HEK293 (cell line): Measurements from ENCODE around the gene C5AR2.

Experiments
- CTCF ChIA-PET: fragments of 350-600 bp; formaldehyde crosslinking; extraction: SDS; loops from one replicate; lab custom pipeline; 2021; ENCODE audit warnings: antibody characterized with exemption; lab: Yijun Ruan, JAX
- POLR2A ChIA-PET: fragments of 300-600 bp; formaldehyde crosslinking; extraction: SDS; loops from one replicate; lab custom pipeline; 2020; ENCODE audit warnings: antibody characterized with exemption, inconsistent platforms; lab: Yijun Ruan, JAX
- H3K27ac ChIP-seq: fragments of 200-500 bp; sonication (Bioruptor generic); 2 replicates; pipeline ENCODE4 v1.5.1; 2014; ENCODE audit warnings: low read depth, low read length, control low read depth, inconsistent platforms; ENCODE audit errors: extremely low read depth
- H3K36me3 ChIP-seq, 2 experiments: fragments of 200-500 bp in 1 of 2; sonication (Bioruptor generic) in 1 of 2; 1 replicate in 1 of 2; 2 replicates in 1 of 2; pipeline ENCODE4 v1.5.1; 2014 to 2017; ENCODE audit warnings: inconsistent platforms in 2 of 2, low read length in 2 of 2; ENCODE audit not compliant: control insufficient read depth in 2 of 2, insufficient read depth in 1 of 2
- H3K4me1 ChIP-seq: fragments of 200-500 bp; sonication (Bioruptor generic); 2 replicates; pipeline ENCODE4 v1.5.1; 2014; ENCODE audit warnings: mild to moderate bottlenecking, low read length, inconsistent platforms; ENCODE audit not compliant: control insufficient read depth, insufficient read depth
- H3K4me3 ChIP-seq: 2 replicates; pipeline ENCODE4 v1.5.1; 2011; ENCODE audit warnings: low read depth, mild to moderate bottlenecking, control low read depth, low read length, moderate library complexity
- H3K9me3 ChIP-seq: fragments of 200-500 bp; sonication (Bioruptor generic); 2 replicates; pipeline ENCODE4 v1.5.1; 2014; ENCODE audit warnings: low read depth, low read length, inconsistent platforms; ENCODE audit not compliant: control insufficient read depth, insufficient read depth
- KLF1 ChIP-seq: fragments of 450-650 bp; formaldehyde crosslinking; IDR thresholded peaks from 2 replicates; pipeline ENCODE4 v1.5.1; 2016; ENCODE audit warnings: missing biosample characterization, missing genetic modification characterization
- KLF17 ChIP-seq: fragments of 450-650 bp; formaldehyde crosslinking; IDR thresholded peaks from 2 replicates; pipeline ENCODE4 v1.5.1; 2016; ENCODE audit warnings: missing biosample characterization, missing genetic modification characterization
- KLF8 ChIP-seq: fragments of 450-650 bp; formaldehyde crosslinking; IDR thresholded peaks from 2 replicates; pipeline ENCODE4 v1.5.1; 2016; ENCODE audit warnings: missing biosample characterization, missing genetic modification characterization
- MYNN ChIP-seq: fragments of 450-650 bp; formaldehyde crosslinking; IDR thresholded peaks from 2 replicates; pipeline ENCODE4 v1.5.1; 2016; ENCODE audit warnings: missing biosample characterization, missing genetic modification characterization, borderline replicate concordance
- SP7 ChIP-seq: fragments of 450-650 bp; formaldehyde crosslinking; IDR thresholded peaks from 2 replicates; pipeline ENCODE4 v1.5.1; 2016; ENCODE audit warnings: missing biosample characterization, missing genetic modification characterization
- ZBTB17 ChIP-seq: fragments of 450-650 bp; formaldehyde crosslinking; IDR thresholded peaks from 2 replicates; pipeline ENCODE4 v1.5.1; 2016; ENCODE audit warnings: missing biosample characterization, missing genetic modification characterization
- ZNF121 ChIP-seq: fragments of 450-650 bp; formaldehyde crosslinking; IDR thresholded peaks from 2 replicates; pipeline ENCODE4 v1.5.1; 2016; ENCODE audit warnings: missing biosample characterization, missing genetic modification characterization
- ZNF146 ChIP-seq: fragments of 450-650 bp; formaldehyde crosslinking; IDR thresholded peaks from 2 replicates; pipeline ENCODE4 v1.5.1; 2016; ENCODE audit warnings: missing biosample characterization, missing genetic modification characterization
- ZNF19 ChIP-seq: fragments of 450-650 bp; formaldehyde crosslinking; IDR thresholded peaks from 2 replicates; pipeline ENCODE4; 2016; ENCODE audit warnings: missing biosample characterization, missing genetic modification characterization, low read depth
- ZNF223 ChIP-seq: fragments of 450-650 bp; formaldehyde crosslinking; IDR thresholded peaks from 2 replicates; pipeline ENCODE4 v1.5.1; 2016; ENCODE audit warnings: missing biosample characterization, missing genetic modification characterization
- ZNF366 ChIP-seq: fragments of 450-650 bp; formaldehyde crosslinking; conservative IDR thresholded peaks from 2 replicates; pipeline ENCODE4 v1.5.1; 2016; ENCODE audit warnings: missing biosample characterization, missing genetic modification characterization
- ZNF530 ChIP-seq: fragments of 450-650 bp; formaldehyde crosslinking; IDR thresholded peaks from 2 replicates; pipeline ENCODE4 v1.5.1; 2016; ENCODE audit warnings: low read depth, missing biosample characterization, missing genetic modification characterization
- ZNF610 ChIP-seq: fragments of 450-650 bp; formaldehyde crosslinking; IDR thresholded peaks from 2 replicates; pipeline ENCODE4 v1.5.1; 2016; ENCODE audit warnings: missing biosample characterization, missing genetic modification characterization, borderline replicate concordance
- ZNF658 ChIP-seq: fragments of 450-650 bp; formaldehyde crosslinking; IDR thresholded peaks from 2 replicates; pipeline ENCODE4; 2016; ENCODE audit warnings: missing biosample characterization, missing genetic modification characterization
- ZNF747 ChIP-seq: fragments of 450-650 bp; formaldehyde crosslinking; IDR thresholded peaks from 2 replicates; pipeline ENCODE4 v1.5.1; 2016; ENCODE audit warnings: missing biosample characterization, missing genetic modification characterization
- TF ChIP-seq, protein P1 (sequence below): fragments of 450-650 bp; formaldehyde crosslinking; IDR thresholded peaks from 2 replicates; pipeline ENCODE4 v1.5.1; 2016; ENCODE audit warnings: missing biosample characterization, missing genetic modification characterization
- TF ChIP-seq, protein P2 (sequence below): fragments of 450-650 bp; formaldehyde crosslinking; IDR thresholded peaks from 2 replicates; pipeline ENCODE4 v1.5.1; 2016; ENCODE audit warnings: missing biosample characterization, missing genetic modification characterization
- TF ChIP-seq, protein P3 (sequence below): fragments of 450-650 bp; formaldehyde crosslinking; IDR thresholded peaks from 2 replicates; pipeline ENCODE4 v1.5.1; 2016; ENCODE audit warnings: missing biosample characterization, missing genetic modification characterization, low read depth

C5AR2 gene

GRCh38 chr19:47390533-47391488 is 58.8 kb downstream of the C5AR2 start:
- Histone ChIP-seq H3K36me3 (no peaks in the 10 kb centered on the region; a peak in 1 of 3 replicates), H3K4me1 (no peaks in the 10 kb centered on the region), H3K4me3 (no peak overlapping the region), H3K27ac (no peak overlapping the region), H3K9me3 (no peaks in the 10 kb centered on the region)
- CTCF ChIA-PET: interaction anchor here (0.5 to 4.2 kb wide), 45 partner anchors 8 to 459 kb away, joined by 3 to 48 read pairs (median 5); partner anchors contain the start of genes C5AR2, DHX34, INAFM1 and MEIS3
- POLR2A ChIA-PET: interaction anchor here (1.2 kb wide), 2 partner anchors 38 to 42 kb away, joined by 4 to 6 read pairs; partner anchors contain the start of gene DHX34
- TF ChIP-seq ZNF223 (tag by site-specific recombination): no peak
- peak; percentile 97 for TF ChIP-seq ZNF121 (tag by site-specific recombination)
- TF ChIP-seq ZNF19 (tag by site-specific recombination): no peak
- no peak for TF ChIP-seq ZNF530 (tag by site-specific recombination)
- TF ChIP-seq MYNN (tag by site-specific recombination): no peak
- TF ChIP-seq KLF8 (tag by site-specific recombination): no peak
- TF ChIP-seq SP7: 0 out of 2 replicates have a peak, but pooled peaks have one; percentile 6
- TF ChIP-seq ZNF747: no peak
- TF ChIP-seq, protein P1, sequence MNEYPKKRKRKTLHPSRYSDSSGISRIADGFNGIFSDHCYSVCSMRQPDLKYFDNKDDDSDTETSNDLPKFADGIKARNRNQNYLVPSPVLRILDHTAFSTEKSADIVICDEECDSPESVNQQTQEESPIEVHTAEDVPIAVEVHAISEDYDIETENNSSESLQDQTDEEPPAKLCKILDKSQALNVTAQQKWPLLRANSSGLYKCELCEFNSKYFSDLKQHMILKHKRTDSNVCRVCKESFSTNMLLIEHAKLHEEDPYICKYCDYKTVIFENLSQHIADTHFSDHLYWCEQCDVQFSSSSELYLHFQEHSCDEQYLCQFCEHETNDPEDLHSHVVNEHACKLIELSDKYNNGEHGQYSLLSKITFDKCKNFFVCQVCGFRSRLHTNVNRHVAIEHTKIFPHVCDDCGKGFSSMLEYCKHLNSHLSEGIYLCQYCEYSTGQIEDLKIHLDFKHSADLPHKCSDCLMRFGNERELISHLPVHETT (tag by site-specific recombination): no peak
- no peak for TF ChIP-seq ZNF658 (tag by site-specific recombination)
- TF ChIP-seq, protein P2, sequence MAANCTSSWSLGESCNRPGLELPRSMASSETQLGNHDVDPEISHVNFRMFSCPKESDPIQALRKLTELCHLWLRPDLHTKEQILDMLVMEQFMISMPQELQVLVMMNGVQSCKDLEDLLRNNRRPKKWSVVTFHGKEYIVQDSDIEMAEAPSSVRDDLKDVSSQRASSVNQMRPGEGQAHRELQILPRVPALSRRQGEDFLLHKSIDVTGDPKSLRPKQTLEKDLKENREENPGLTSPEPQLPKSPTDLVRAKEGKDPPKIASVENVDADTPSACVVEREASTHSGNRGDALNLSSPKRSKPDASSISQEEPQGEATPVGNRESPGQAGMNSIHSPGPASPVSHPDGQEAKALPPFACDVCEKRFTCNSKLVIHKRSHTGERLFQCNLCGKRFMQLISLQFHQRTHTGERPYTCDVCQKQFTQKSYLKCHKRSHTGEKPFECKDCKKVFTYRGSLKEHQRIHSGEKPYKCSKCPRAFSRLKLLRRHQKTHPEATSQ (tag by site-specific recombination): no peak
- TF ChIP-seq ZNF146 (tag by site-specific recombination): peak; percentile 58
- no peak for TF ChIP-seq KLF1 (tag by site-specific recombination)
- TF ChIP-seq KLF17 (tag by site-specific recombination): no peak
- TF ChIP-seq, protein P3, sequence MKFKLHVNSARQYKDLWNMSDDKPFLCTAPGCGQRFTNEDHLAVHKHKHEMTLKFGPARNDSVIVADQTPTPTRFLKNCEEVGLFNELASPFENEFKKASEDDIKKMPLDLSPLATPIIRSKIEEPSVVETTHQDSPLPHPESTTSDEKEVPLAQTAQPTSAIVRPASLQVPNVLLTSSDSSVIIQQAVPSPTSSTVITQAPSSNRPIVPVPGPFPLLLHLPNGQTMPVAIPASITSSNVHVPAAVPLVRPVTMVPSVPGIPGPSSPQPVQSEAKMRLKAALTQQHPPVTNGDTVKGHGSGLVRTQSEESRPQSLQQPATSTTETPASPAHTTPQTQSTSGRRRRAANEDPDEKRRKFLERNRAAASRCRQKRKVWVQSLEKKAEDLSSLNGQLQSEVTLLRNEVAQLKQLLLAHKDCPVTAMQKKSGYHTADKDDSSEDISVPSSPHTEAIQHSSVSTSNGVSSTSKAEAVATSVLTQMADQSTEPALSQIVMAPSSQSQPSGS (tag by site-specific recombination): peak; percentile 37; the same call in 1 of the 2 replicates
- TF ChIP-seq ZBTB17: no peak
- TF ChIP-seq ZNF610 (tag by site-specific recombination): no peak
- TF ChIP-seq ZNF366 (tag by site-specific recombination): no peak
